MCF 10A (cell line): Measurements from ENCODE around the gene MCTP2. TPM values are rescaled to one million over a fixed set of nuclear protein-coding genes. Genes with fewer than 3 reads are reported as not detected.

Experiments
- BruUV-seq: library from RNA; stranded (reverse); fragments of 400-500 nt; replicated peaks from 2 replicates; lab custom pipeline; 2021; lab: Mats Ljungman, UMichigan
- CTCF ChIA-PET: fragments of 300-600 bp; sonication (Branson Sonifier 250); formaldehyde crosslinking; extraction: SDS; loops from one replicate; lab custom pipeline; 2021; ENCODE audit warnings: antibody characterized with exemption, inconsistent platforms; lab: Yijun Ruan, JAX
- POLR2A ChIA-PET: fragments of 300-600, 350-650 bp; sonication (Branson Sonifier 250); formaldehyde crosslinking; extraction: SDS; loops from one replicate; lab custom pipeline; 2020; ENCODE audit warnings: antibody characterized with exemption, inconsistent platforms; lab: Yijun Ruan, JAX
- DNase-seq: peaks from one replicate; pipeline ENCODE4 v3.0.0-alpha.2; 2018; ENCODE audit not compliant: unreplicated experiment
- H3K27ac Mint-ChIP-seq: one replicate; pipeline ENCODE4 v1.8.0; 2022; ENCODE audit warnings: mild to moderate bottlenecking, low read depth, mixed read lengths; ENCODE audit not compliant: unreplicated experiment
- H3K27me3 Mint-ChIP-seq: one replicate; pipeline ENCODE4 v1.8.0; 2022; ENCODE audit warnings: mixed read lengths; ENCODE audit not compliant: insufficient read depth, unreplicated experiment
- H3K36me3 Mint-ChIP-seq: one replicate; pipeline ENCODE4 v1.8.0; 2022; ENCODE audit warnings: mild to moderate bottlenecking, moderate library complexity, mixed read lengths; ENCODE audit not compliant: insufficient read depth, unreplicated experiment
- H3K4me1 Mint-ChIP-seq: one replicate; pipeline ENCODE4 v1.8.0; 2022; ENCODE audit warnings: mixed read lengths; ENCODE audit not compliant: insufficient read depth, unreplicated experiment
- H3K4me3 Mint-ChIP-seq: one replicate; pipeline ENCODE4 v1.8.0; 2022; ENCODE audit warnings: mild to moderate bottlenecking, moderate library complexity, mixed read lengths; ENCODE audit not compliant: unreplicated experiment
- H3K9me3 Mint-ChIP-seq: one replicate; pipeline ENCODE4 v1.8.0; 2022; ENCODE audit warnings: mixed read lengths; ENCODE audit not compliant: unreplicated experiment
- intact Hi-C: fragments of 100-400 bp; cut with micrococcal nuclease; formaldehyde crosslinking; loops from 2 replicates; pipeline ENCODE4 v1.14.1; 2022
- total RNA-seq: library from RNA; stranded (reverse); gene quantifications from 2 replicates; pipeline ENCODE4 v1.2.3, GENCODE V29; 2022
- TF ChIP-seq, protein P1 (sequence below): fragments of 200-600 bp; IDR thresholded peaks from one replicate; pipeline ENCODE4 v1.8.0; 2022; ENCODE audit warnings: antibody characterized with exemption, mild to moderate bottlenecking; ENCODE audit not compliant: unreplicated experiment

The MCTP2 gene
- total RNA-seq, 1 experiment from 2014 or later, result 25.7 TPM

DNA sequence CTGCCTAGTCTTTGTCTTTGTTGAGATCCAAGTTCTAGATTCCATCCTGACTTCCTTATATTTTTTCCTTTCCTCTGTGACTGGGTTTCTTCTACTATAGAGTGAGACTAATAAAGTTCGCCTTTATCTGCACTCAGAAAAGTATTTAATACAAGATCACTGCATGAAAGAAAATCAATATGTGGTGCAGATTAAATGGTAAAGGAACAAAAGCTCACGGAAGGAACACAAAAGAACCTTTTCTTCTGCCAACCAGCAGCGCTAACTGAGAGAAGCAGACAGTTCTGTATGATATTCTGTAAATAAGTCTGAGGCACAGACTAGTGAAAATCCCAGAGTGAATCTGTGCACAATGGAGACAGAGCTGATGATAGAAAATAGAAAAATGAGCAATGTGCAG is 31.6 kb upstream of the MCTP2 start:
- Mint-ChIP-seq H3K27me3 (no peaks in the 10 kb centered on the region), H3K36me3 (no peaks in the 10 kb centered on the region), H3K4me1 (no peaks in the 10 kb centered on the region), H3K9me3 (no peaks in the 10 kb centered on the region), H3K27ac (no peak overlapping the region), H3K4me3 (no peak overlapping the region)
- intact Hi-C loops, result no loop called here
- no TSS peak for BruUV-seq
- DNase-seq, result no peak
- CTCF ChIA-PET, result no interaction called here
- TF ChIP-seq, protein P1, sequence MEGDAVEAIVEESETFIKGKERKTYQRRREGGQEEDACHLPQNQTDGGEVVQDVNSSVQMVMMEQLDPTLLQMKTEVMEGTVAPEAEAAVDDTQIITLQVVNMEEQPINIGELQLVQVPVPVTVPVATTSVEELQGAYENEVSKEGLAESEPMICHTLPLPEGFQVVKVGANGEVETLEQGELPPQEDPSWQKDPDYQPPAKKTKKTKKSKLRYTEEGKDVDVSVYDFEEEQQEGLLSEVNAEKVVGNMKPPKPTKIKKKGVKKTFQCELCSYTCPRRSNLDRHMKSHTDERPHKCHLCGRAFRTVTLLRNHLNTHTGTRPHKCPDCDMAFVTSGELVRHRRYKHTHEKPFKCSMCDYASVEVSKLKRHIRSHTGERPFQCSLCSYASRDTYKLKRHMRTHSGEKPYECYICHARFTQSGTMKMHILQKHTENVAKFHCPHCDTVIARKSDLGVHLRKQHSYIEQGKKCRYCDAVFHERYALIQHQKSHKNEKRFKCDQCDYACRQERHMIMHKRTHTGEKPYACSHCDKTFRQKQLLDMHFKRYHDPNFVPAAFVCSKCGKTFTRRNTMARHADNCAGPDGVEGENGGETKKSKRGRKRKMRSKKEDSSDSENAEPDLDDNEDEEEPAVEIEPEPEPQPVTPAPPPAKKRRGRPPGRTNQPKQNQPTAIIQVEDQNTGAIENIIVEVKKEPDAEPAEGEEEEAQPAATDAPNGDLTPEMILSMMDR, result no peak
- POLR2A ChIA-PET, result no interaction called here

- DNase-seq, result peak; percentile 11
- BruUV-seq, result no TSS peak
- no peak overlapping the region for H3K4me3 Mint-ChIP-seq
- POLR2A ChIA-PET, result no interaction called here
- no peaks in the 10 kb centered on the region for H3K9me3 Mint-ChIP-seq
- H3K36me3 Mint-ChIP-seq, result no peaks in the 10 kb centered on the region
- TF ChIP-seq, protein P1, result no peak
- intact Hi-C loops, result no loop called here
- no peaks in the 10 kb centered on the region for H3K27me3 Mint-ChIP-seq
- no peak overlapping the region for H3K27ac Mint-ChIP-seq
- CTCF ChIA-PET, result no interaction called here
- no peaks in the 10 kb centered on the region for H3K4me1 Mint-ChIP-seq
Measured at GRCh38 chr15:94203306-94203705, 28.1 kb upstream of the MCTP2 start.

DNA sequence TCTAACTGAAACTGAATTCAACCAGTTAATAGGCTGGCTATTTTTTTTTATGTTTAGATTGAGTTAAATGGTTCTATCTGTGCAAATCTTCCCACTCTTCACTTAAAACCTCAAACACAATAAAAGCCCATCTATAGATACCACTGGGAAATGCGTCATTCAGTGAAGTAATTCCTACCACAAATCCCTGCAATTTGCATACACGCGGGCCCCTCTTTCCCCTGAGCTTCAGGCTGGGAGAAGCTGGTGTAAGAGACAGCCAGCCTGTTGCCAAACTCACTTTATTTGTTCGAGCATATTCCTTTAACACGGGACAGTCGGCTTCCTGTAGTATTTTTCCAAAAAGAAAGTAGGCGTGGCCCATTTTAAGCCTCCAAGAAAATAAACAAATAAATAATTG is 26.0 kb upstream of the MCTP2 start:
- no peak for DNase-seq
- Mint-ChIP-seq H3K4me3 (no peak overlapping the region), H3K27ac (no peak overlapping the region), H3K9me3 (no peaks in the 10 kb centered on the region), H3K4me1 (no peaks in the 10 kb centered on the region), H3K27me3 (no peaks in the 10 kb centered on the region), H3K36me3 (no peaks in the 10 kb centered on the region)
- CTCF ChIA-PET, result no interaction called here
- TF ChIP-seq, protein P1, result no peak
- BruUV-seq, result no TSS peak
- POLR2A ChIA-PET, result no interaction called here
- intact Hi-C loops, result no loop called here

GRCh38 chr15:94206463-94207167 is 24.7 kb upstream of the MCTP2 start:
- POLR2A ChIA-PET, result interaction anchor here (1.5 kb wide), 1 partner anchor 9 kb away, joined by 4 read pairs; no protein-coding TSS in a partner anchor
- BruUV-seq, result no TSS peak
- H3K27ac Mint-ChIP-seq, result no peak overlapping the region
- intact Hi-C loops, result no loop called here
- TF ChIP-seq, protein P1, result no peak
- no peaks in the 10 kb centered on the region for H3K27me3 Mint-ChIP-seq
- H3K36me3 Mint-ChIP-seq, result no peaks in the 10 kb centered on the region
- no peaks in the 10 kb centered on the region for H3K4me1 Mint-ChIP-seq
- CTCF ChIA-PET, result no interaction called here
- peak; percentile 63 for DNase-seq
- H3K4me3 Mint-ChIP-seq, result no peak overlapping the region
- H3K9me3 Mint-ChIP-seq, result no peaks in the 10 kb centered on the region
